Mesothelial cell of epicardium (in vitro differentiated cells): ENCODE results near the gene ITGA11. TPM values are rescaled to one million over a fixed set of nuclear protein-coding genes. Genes with fewer than 3 reads are reported as not detected.
"Not testable (repeated sequence)": the region's sequence is repeated elsewhere in the genome, so short reads cannot be mapped to it uniquely, and the experiment has no call there.

Experiments used
- DNase-seq, 2 experiments: peaks; one replicate each; pipeline ENCODE4 v3.0.0; 2021; ENCODE audit warnings: low spot score in 2 of 2; ENCODE audit not compliant: unreplicated experiment in 2 of 2
- H3K27ac Mint-ChIP-seq: 2 replicates; pipeline ENCODE4 v1.8.0; 2021; ENCODE audit warnings: mixed read lengths
- H3K27me3 Mint-ChIP-seq: 2 replicates; pipeline ENCODE4 v1.8.0; 2021; ENCODE audit warnings: low read depth, mixed read lengths
- H3K36me3 Mint-ChIP-seq: 2 replicates; pipeline ENCODE4 v1.8.0; 2021; ENCODE audit warnings: mixed read lengths
- H3K4me1 Mint-ChIP-seq: 2 replicates; pipeline ENCODE4 v1.8.0; 2021; ENCODE audit warnings: mixed read lengths
- H3K4me3 Mint-ChIP-seq: 2 replicates; pipeline ENCODE4 v1.8.0; 2021; ENCODE audit warnings: mild to moderate bottlenecking, moderate library complexity, mixed read lengths
- H3K9me3 Mint-ChIP-seq: 2 replicates; pipeline ENCODE4 v1.8.0; 2021; ENCODE audit warnings: mixed read lengths
- total RNA-seq: library from RNA; stranded (reverse); gene quantifications from 3 replicates; pipeline ENCODE4 v1.2.1, GENCODE V29; 2021
- TF ChIP-seq, protein P1 (sequence below): fragments of 200-600 bp; sonication (generic); IDR thresholded peaks from one replicate; pipeline ENCODE4 v1.5.0; 2021; ENCODE audit warnings: antibody characterized with exemption; ENCODE audit not compliant: unreplicated experiment

Gene ITGA11
- total RNA-seq, 1 donor from 2014 or later, result 3.5 TPM

DNA sequence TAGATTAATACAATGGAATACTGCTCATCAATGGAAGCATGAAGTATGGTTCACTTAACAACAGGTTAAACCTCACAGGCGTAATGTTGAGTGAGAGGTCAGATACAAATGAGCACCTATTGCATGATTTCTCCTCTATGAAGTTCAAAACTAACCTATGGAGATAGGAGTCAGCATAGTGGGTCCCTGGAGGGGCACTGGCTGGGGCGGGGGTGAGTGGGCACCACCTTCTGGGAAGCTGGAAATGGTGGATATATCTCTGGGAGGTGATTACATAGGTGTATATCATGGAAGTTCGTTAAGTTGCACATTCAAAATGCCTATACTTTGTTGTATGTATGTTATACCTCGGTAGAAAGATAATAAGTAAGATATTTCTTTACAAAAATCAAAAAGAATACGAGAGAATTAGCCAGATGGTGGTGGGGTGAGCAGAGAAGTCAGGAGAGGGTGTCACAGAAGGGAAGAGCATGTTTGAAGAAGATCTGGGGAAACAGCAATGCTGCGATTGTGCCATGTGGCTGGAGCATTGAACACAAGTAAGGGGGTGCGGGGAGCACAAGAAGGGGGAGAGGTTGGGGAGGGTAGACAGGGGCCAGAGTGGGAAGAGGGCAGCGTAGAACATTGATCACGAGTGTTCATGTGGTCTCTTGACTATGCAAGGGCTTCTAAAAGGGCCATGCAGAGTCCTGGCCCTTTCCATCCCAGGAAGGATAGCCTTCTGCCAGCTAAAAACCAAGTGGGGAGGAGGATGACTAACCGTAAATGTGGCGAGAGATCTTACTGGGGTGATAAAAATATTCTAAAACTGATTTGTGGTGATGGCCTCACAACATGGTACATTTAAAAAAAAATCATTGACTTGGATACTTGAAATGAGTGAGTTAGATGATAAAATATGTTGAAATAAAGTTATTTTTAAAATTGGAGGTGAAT lies 30.2 kb downstream of the ITGA11 start:
- Mint-ChIP-seq H3K27ac (no peak overlapping the region), H3K4me3 (no peak overlapping the region), H3K27me3 (peaks cover 1% of the 10 kb centered on the region), H3K4me1 (no peaks in the 10 kb centered on the region), H3K9me3 (peaks cover 8% of the 10 kb centered on the region), H3K36me3 (no peaks in the 10 kb centered on the region)
- no peak for DNase-seq
- TF ChIP-seq, protein P1, sequence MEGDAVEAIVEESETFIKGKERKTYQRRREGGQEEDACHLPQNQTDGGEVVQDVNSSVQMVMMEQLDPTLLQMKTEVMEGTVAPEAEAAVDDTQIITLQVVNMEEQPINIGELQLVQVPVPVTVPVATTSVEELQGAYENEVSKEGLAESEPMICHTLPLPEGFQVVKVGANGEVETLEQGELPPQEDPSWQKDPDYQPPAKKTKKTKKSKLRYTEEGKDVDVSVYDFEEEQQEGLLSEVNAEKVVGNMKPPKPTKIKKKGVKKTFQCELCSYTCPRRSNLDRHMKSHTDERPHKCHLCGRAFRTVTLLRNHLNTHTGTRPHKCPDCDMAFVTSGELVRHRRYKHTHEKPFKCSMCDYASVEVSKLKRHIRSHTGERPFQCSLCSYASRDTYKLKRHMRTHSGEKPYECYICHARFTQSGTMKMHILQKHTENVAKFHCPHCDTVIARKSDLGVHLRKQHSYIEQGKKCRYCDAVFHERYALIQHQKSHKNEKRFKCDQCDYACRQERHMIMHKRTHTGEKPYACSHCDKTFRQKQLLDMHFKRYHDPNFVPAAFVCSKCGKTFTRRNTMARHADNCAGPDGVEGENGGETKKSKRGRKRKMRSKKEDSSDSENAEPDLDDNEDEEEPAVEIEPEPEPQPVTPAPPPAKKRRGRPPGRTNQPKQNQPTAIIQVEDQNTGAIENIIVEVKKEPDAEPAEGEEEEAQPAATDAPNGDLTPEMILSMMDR, result no peak

DNA sequence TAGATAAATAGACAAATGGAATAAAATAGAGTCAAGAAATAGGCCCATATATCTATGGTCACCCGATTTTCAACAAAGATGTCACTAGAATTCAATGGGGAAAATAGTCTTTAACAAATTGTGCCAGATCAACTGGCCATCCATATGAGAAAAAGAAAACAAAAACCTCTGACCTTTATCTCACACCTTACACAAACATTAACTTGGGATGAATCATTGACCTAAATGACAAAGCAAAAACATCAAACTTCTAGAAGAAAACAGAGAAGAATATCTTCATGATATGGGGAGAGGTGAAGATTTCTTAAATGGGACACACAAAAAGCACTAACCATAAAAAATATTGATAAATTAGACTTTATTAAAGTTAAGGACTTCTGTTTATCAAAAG lies 31.9 kb downstream of the ITGA11 start:
- H3K27ac Mint-ChIP-seq, result no peak overlapping the region
- no peak overlapping the region for H3K4me3 Mint-ChIP-seq

DNA sequence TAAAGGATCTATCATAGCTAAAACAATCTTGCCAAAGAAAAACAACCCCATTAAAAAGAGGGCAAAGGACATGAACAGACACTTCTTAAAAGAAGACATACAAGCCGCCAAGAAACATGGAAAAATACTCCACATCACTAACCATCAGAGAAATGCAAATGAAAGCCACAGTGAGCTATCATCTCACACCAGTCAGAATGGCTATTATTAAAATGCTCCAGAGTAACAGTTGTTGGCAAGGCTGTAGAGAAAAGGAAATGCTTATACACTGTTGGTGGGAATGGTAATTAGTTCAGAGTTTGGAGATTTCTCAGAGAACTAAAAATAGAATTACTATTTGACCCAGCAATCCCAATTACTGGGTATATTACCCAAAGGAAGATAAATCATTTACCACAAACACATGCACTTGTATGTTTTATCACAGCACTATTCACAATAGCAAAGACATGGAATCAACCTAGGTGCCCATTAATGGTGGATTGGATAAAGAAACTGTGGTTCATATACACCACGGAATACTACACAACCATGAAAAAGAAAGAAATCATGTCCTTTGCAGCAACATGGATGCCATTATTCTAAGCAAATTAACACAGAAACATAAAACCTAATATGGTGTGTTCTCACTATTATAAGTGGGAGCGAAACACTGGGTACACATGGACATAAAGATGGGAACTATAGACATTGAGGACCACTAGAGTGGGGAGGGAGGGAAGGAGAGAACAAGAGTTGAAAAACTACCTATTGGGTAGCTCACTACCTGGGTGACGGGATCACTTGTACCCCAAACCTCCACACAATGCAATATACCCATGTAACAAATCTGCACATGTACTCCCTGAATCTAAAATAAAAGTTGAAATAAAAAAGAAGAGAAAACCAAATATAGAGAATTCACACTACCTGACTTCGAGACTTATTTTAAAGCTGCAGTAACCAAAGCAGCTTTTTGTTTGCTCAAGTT lies 32.6 kb downstream of the ITGA11 start:
- no peaks in the 10 kb centered on the region for H3K36me3 Mint-ChIP-seq
- peaks cover 10% of the 10 kb centered on the region for H3K27me3 Mint-ChIP-seq

More for the DNA sequence above, 31.9 kb downstream of the ITGA11 start:
- DNase-seq, result no peak
- Mint-ChIP-seq H3K9me3 (peaks cover 15% of the 10 kb centered on the region), H3K27me3 (peaks cover 4% of the 10 kb centered on the region), H3K4me1 (no peaks in the 10 kb centered on the region), H3K36me3 (no peaks in the 10 kb centered on the region)
- TF ChIP-seq, protein P1, result no peak

DNA sequence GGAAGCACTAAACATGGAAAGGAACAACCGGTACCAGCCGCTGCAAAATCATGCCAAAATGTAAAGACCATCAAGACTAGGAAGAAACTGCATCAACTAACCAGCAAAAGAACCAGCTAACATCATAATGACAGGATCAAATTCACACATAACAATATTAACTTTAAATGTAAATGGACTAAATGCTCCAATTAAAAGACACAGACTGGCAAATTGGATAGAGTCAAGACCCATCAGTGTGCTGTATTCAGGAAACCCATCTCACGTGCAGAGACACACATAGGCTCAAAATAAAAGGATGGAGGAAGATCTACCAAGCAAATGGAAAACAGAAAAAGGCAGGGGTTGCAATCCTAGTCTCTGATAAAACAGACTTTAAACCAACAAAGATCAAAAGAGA lies 34.0 kb downstream of the ITGA11 start:
- H3K36me3 Mint-ChIP-seq, H3K4me3 Mint-ChIP-seq, H3K27ac Mint-ChIP-seq, DNase-seq, H3K4me1 Mint-ChIP-seq: not testable (repeated sequence)
- H3K27me3 Mint-ChIP-seq, result peaks cover 12% of the 10 kb centered on the region
- peaks cover 30% of the 10 kb centered on the region for H3K9me3 Mint-ChIP-seq

More for the DNA sequence above, 32.6 kb downstream of the ITGA11 start:
- Mint-ChIP-seq H3K4me1 (no peaks in the 10 kb centered on the region), H3K27ac (no peak overlapping the region), H3K4me3 (no peak overlapping the region), H3K9me3 (peaks cover 21% of the 10 kb centered on the region)
- no peak for DNase-seq
- TF ChIP-seq, protein P1, result no peak

DNA sequence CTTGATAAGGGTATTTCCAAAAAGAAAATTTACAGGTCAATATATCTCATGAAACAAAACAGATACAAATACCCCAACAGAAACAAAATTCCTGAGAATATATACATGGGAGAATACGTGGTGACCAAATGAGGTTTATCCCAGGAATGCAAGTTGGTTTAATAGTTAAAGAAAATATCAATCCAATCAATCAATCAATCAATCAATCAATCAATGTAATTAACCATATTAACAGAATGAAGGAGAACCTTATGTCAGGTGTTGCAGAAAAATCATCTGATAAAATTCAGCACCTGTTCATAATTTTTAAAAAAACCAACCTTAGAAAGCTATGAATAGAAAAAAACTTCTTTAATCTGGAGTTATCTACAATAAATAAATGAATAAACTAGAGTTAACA lies 35.9 kb downstream of the ITGA11 start:
- Mint-ChIP-seq H3K36me3 (no peaks in the 10 kb centered on the region), H3K9me3 (peaks cover 43% of the 10 kb centered on the region), H3K4me1 (no peaks in the 10 kb centered on the region), H3K27me3 (peaks cover 14% of the 10 kb centered on the region), H3K4me3 (no peak overlapping the region), H3K27ac (no peak overlapping the region)
- TF ChIP-seq, protein P1, result no peak
- DNase-seq, result no peak

DNA sequence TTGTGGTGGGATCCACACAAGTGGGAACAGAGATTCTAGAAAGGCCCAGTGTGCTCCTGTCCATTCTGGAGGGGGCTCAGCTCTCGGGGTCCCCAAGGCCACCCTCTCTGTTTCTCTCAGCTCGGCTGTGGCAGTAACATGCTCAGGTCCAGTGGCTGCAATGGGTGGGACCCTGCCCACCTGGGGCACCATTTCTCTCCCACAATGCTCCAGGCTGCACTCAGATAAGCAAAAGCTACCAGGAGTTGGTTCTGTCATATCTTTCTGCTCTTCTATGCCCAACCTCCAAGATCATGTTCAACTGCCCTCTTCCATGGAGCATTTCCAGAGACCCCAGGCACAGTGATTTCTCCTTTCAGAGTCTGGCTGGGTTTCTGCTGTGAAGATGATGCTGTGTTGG lies 40.8 kb downstream of the ITGA11 start:
- no peak overlapping the region for H3K4me3 Mint-ChIP-seq
- H3K27ac Mint-ChIP-seq, result no peak overlapping the region
- peaks cover 12% of the 10 kb centered on the region for H3K4me1 Mint-ChIP-seq
- peaks cover 17% of the 10 kb centered on the region for H3K27me3 Mint-ChIP-seq
- H3K36me3 Mint-ChIP-seq, result no peaks in the 10 kb centered on the region
- peaks cover 39% of the 10 kb centered on the region for H3K9me3 Mint-ChIP-seq
- peak in 1 of 2 experiments; percentile 24 for DNase-seq
- TF ChIP-seq, protein P1, result no peak
